Stimulated activated CD8-positive, alpha-beta memory T cell treated with anti-CD3 and anti-CD28 coated beads, Interleukin-12 subunit alpha, Interleukin-12 subunit beta, amount 100 ng/mL, for 24 hours (primary cell): ENCODE data around the gene CFAP251.
"Not testable (repeated sequence)": the region's sequence is repeated elsewhere in the genome, so short reads cannot be mapped to it uniquely, and the experiment has no call there.

Experiments used
- DNase-seq: peaks from one replicate; pipeline ENCODE4 v3.0.0-alpha.2; 2020; ENCODE audit errors: extremely low read depth

CFAP251 gene

DNA sequence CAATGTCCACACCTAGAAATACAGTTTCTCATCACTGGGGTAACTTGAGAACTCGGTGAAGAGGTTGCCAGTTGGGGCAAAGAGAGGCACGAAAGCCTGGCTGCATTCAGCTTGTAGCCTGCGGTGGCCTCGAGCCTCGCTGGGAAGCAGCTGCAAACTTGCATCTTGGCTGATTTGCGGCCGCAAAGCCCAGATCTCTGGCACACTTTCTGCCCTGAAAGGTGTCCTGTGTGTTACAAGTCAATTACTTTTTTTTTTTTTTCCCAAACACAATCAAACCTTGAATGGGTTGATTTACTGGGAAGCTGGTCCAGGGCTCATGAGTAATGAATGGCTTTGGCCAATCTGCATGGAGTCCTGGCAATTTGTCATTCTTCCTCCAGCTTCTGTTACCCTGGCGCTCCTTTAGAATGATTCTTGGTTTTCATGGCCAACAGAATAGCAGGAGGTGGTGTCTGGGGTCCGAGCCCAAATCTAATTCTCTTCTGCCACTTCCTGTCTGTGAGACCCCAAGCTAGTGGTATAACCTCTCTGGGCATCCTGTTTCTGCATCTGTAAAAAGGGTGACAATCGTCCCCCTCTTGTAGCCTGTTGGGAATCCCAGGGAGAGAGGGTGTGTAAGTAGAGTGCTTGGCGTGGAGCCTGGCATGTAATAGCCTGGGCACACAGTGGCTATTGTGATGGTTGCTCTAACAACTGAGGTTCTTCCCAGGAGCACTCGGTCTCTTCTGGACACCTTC lies 109.9 kb downstream of the CFAP251 start:
- no peak for DNase-seq

- no peak for DNase-seq
These were observed 110.6 kb downstream of the CFAP251 start for GRCh38 chr12:122028905-122029560.

- DNase-seq, result no peak
These were observed 111.4 kb downstream of the CFAP251 start for GRCh38 chr12:122029620-122030423.

DNA sequence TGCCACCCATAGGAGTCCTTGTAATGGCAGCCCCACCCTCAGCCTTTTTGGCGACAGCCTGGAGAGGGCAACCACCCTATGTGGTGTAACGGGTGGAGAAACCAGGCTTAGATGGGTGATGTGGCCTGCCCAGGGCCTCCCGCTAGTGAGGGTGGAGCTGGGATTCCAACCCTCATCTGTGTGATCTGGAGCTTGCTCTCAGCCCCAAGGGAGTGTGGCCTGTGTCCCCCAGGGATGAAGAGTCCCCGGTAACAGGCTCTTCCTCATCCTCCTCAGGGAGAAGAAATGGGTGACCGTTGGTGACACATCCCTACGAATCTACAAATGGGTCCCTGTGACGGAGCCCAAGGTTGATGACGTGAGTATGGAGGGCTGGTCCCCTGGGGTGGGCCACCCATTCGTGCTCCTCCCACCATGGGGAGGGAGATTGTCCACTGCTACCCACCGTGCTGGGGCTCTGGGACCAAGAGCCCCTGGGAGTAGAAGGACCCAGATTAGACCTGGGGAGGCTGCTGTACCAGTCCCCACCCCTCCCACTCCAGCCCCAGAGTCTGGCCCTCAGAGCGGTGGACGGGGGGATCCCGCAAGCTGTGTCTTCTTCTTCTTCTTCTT lies 112.1 kb downstream of the CFAP251 start:
- no peak for DNase-seq

GRCh38 chr12:122031342-122032216 lies 113.2 kb downstream of the CFAP251 start:
- DNase-seq, result no peak

- no peak for DNase-seq
These were observed 114.2 kb downstream of the CFAP251 start for GRCh38 chr12:122032580-122032979.

- DNase-seq, result no peak
These were observed 116.9 kb downstream of the CFAP251 start for GRCh38 chr12:122035292-122035691.

- no peak for DNase-seq
These were observed 117.8 kb downstream of the CFAP251 start for GRCh38 chr12:122036153-122036552.

- DNase-seq, result no peak
These were observed 122.4 kb downstream of the CFAP251 start for GRCh38 chr12:122040579-122041386.

DNA sequence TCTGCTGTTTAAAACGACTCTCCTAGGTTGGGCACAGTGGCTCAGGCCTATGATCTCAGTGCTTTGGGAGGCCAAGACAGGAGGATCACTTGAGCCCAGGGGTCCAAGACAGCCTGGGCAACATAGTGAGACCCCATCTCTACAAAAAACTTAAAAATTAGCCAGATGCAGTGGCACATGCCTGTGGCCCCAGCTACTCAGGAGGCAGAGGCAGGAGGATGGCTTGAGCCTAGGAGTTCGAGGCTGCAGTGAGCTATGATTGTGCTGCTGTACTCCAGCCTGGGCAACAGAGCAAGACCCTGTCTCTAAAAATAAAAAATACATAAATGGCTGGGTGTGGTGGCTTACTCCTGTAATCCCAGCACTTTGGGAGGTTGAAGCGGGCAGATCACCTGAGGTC lies 123.1 kb downstream of the CFAP251 start:
- DNase-seq, result not testable (repeated sequence)

DNA sequence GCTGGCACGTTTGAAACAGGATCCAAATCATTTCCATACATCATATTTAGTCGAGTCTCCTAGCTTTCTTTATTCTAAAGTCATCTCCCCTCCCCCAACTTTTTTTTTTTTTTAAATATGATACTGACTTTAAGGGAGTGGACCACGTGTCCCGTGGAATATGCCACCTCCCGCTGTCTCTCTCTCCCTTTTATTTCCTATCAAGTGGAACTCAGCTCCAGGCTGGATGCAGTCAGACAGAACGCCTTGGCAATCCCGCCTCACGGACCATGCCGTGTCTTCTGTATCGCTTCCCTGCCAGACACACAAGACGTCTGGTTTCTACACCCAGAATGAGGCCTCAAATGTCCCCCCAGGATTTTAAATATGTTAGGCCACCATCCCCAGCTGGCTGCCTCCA lies 124.5 kb downstream of the CFAP251 start:
- DNase-seq, result no peak

GRCh38 chr12:122043476-122043875 lies 125.1 kb downstream of the CFAP251 start:
- DNase-seq, result no peak

DNA sequence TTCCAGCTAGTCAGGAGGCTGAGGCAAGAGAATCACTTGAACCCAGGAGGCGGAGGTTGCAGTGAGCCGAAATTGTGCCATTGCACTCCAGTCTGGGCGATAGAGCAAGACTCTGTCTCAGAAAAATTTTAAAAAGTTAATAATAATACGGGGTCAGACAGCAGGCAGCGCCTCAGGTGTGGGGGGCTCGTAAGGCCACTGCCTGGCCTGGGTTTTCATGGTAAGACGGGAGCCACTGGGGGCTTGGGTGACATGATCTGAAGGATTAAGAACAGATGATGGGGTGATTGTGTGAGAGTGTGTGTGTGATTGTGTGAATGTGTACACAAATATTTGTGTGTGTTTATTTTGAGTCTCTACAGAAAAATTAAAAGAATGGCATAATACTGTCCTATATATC lies 126.9 kb downstream of the CFAP251 start:
- DNase-seq, result no peak

GRCh38 chr12:122046145-122046544 lies 127.8 kb downstream of the CFAP251 start:
- DNase-seq, result no peak

- DNase-seq, result no peak
These were observed 129.8 kb downstream of the CFAP251 start for GRCh38 chr12:122048151-122048550.

DNA sequence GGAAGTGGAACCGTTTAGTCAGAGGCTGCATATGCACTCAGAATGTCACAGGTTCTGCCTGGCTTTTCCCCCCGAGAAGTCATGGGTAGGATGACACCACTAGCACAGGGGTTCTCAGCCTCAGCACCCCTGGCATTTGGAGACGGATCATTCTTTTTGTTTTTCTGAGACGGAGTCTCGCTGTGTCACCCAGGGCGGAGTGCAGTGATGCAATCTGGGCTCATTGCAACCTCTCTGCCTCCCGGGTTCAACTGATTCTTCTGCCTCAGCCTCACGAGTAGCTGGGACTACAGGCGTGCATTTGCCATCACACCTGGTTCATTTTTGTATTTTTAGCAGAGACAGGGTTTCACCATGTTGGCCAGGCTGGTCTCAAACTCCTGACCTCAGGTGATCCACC lies 131.4 kb downstream of the CFAP251 start:
- no peak for DNase-seq

- DNase-seq, result no peak
These were observed 132.3 kb downstream of the CFAP251 start for GRCh38 chr12:122050706-122051105.

- DNase-seq, result no peak
These were observed 133.0 kb downstream of the CFAP251 start for GRCh38 chr12:122051231-122051876.

DNA sequence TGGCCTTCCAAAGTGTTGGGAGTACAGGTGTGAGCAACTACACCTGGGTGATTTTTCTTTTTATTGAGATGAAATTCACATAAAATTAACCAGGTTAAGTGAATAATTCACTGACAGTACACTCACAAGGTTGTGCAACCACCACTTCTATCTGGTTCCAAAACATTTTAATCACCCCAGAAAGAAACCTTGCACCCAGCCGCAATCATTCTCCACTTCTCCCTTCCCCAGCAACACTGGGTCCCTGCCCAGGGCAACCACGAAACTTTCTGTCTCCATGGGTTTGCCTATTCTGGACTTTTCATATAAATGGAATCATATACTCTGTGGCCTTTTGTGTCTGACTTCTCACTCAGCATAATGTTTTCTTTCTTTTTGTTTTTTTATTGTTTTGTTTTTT lies 133.9 kb downstream of the CFAP251 start:
- no peak for DNase-seq
